ENCODE data around the gene FLT4. TPM values are rescaled to one million over a fixed set of nuclear protein-coding genes. Genes with fewer than 3 reads are reported as not detected.

Gene FLT4
- total RNA-seq, 1 experiment from 2014 or later, result not detected

DNA sequence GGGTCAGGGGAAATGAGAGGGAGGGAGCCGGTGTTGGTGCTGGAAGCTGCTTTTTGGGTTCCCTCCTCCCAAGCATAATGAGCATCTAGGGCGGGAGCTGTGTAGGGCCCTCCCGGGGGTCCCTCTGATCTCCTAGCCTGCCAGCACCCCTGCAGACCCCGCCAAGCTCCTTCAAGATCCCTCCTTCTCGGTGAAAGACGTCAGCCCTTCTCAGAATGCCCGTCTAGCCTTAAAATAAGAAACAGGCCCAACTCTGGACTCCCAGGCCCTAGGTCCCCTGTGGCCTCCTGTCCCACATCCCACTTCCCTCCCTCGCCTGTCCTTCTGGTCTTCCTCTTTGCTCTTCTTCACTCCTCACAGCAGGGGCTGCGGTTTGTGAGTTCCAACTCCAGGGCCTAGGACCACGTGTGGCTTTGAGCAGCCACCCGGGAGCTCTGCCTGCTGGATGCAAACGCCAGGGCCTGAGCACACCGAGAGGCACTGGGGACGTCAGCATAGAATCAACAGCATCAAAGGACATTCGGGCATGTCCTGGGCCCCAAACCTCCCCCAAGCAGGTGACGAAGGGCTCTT lies 49.3 kb downstream of the FLT4 start:
- no peak overlapping the region for H3K27ac ChIP-seq (ENCODE audit: low read length)
- H3K27me3 ChIP-seq (ENCODE audit: low read length), result no peaks in the 10 kb centered on the region
- DNase-seq, result no peak
- no peak overlapping the region for H3K4me3 ChIP-seq (ENCODE audit: low read length)
- H4K20me1 ChIP-seq (ENCODE audit: low read length), result no peaks in the 10 kb centered on the region
- TF ChIP-seq EZH2phosphoT487 (IDR thresholded peaks at IDR 0.05; ENCODE audit: borderline replicate concordance, low read length) (no peak), EZH2 (IDR thresholded peaks at IDR 0.05; ENCODE audit: low read length, unreplicated experiment) (no peak)
- TF ChIP-seq, protein P1, sequence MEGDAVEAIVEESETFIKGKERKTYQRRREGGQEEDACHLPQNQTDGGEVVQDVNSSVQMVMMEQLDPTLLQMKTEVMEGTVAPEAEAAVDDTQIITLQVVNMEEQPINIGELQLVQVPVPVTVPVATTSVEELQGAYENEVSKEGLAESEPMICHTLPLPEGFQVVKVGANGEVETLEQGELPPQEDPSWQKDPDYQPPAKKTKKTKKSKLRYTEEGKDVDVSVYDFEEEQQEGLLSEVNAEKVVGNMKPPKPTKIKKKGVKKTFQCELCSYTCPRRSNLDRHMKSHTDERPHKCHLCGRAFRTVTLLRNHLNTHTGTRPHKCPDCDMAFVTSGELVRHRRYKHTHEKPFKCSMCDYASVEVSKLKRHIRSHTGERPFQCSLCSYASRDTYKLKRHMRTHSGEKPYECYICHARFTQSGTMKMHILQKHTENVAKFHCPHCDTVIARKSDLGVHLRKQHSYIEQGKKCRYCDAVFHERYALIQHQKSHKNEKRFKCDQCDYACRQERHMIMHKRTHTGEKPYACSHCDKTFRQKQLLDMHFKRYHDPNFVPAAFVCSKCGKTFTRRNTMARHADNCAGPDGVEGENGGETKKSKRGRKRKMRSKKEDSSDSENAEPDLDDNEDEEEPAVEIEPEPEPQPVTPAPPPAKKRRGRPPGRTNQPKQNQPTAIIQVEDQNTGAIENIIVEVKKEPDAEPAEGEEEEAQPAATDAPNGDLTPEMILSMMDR (conservative IDR thresholded peaks at IDR 0.05; ENCODE audit: low read depth, low read length), result no peak
- no peak overlapping the region for H3K4me2 ChIP-seq (ENCODE audit: low read length)
- ChIA-PET POLR2A (ENCODE audit: unreplicated experiment) (no interaction called here), CTCF (no interaction called here)
- H2AFZ ChIP-seq (ENCODE audit: low read length), result no peak overlapping the region
- no peaks in the 10 kb centered on the region for H3K4me1 ChIP-seq (ENCODE audit: insufficient read depth, low read length)
- BruUV-seq (replicated peaks), result no TSS peak
- no peaks in the 10 kb centered on the region for H3K9me2 ChIP-seq (replicated peaks; ENCODE audit: low read length)
- no peak overlapping the region for H3K9ac ChIP-seq (ENCODE audit: low read length)
- no peaks in the 10 kb centered on the region for H3F3A ChIP-seq (ENCODE audit: low read length, unreplicated experiment)
- H3K79me2 ChIP-seq (ENCODE audit: low read length), result no peaks in the 10 kb centered on the region
- H3K9me3 ChIP-seq (ENCODE audit: low read length), result no peaks in the 10 kb centered on the region
- H3K36me3 ChIP-seq (ENCODE audit: low read depth, low read length), result no peaks in the 10 kb centered on the region
- intact Hi-C loops (cut with micrococcal nuclease), result loop anchor here (10.0 kb wide), 1 partner anchor 105 kb away; the partner anchor contains the start of gene CNOT6
- ATAC-seq, result no peak

DNA sequence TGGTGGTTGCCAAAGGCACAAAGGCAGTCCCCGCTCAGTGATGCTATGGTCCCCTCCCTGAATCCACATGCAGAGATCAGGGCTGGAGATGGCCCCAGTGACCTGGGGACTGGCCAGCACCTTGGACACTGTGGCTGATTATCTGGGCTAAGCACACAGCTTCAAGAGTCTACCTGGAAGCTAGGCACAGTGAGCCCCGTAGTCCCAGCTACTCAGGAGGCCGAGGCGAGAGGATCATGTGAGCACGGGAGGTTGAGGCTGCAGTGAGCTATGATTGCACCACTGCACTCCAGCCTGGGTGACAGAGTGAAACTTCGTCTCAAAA lies 49.8 kb downstream of the FLT4 start:
- Histone ChIP-seq H3F3A (ENCODE audit: low read length, unreplicated experiment) (no peaks in the 10 kb centered on the region), H3K36me3 (ENCODE audit: low read depth, low read length) (no peaks in the 10 kb centered on the region), H3K9me3 (ENCODE audit: low read length) (no peaks in the 10 kb centered on the region), H3K4me1 (ENCODE audit: insufficient read depth, low read length) (no peaks in the 10 kb centered on the region), H3K9me2 (replicated peaks; ENCODE audit: low read length) (no peaks in the 10 kb centered on the region), H3K9ac (ENCODE audit: low read length) (no peak overlapping the region), H3K27me3 (ENCODE audit: low read length) (no peaks in the 10 kb centered on the region), H2AFZ (ENCODE audit: low read length) (no peak overlapping the region), H3K4me3 (ENCODE audit: low read length) (no peak overlapping the region), H3K27ac (ENCODE audit: low read length) (no peak overlapping the region), H4K20me1 (ENCODE audit: low read length) (no peaks in the 10 kb centered on the region), H3K4me2 (ENCODE audit: low read length) (no peak overlapping the region), H3K79me2 (ENCODE audit: low read length) (no peaks in the 10 kb centered on the region)
- no peak for DNase-seq
- ChIA-PET CTCF (no interaction called here), POLR2A (ENCODE audit: unreplicated experiment) (no interaction called here)
- intact Hi-C loops (cut with micrococcal nuclease), result no loop called here
- no peak for ATAC-seq
- TF ChIP-seq EZH2 (IDR thresholded peaks at IDR 0.05; ENCODE audit: low read length, unreplicated experiment) (no peak), EZH2phosphoT487 (IDR thresholded peaks at IDR 0.05; ENCODE audit: borderline replicate concordance, low read length) (no peak)
- TF ChIP-seq, protein P1 (conservative IDR thresholded peaks at IDR 0.05; ENCODE audit: low read depth, low read length), result no peak
- no TSS peak for BruUV-seq (replicated peaks)

DNA sequence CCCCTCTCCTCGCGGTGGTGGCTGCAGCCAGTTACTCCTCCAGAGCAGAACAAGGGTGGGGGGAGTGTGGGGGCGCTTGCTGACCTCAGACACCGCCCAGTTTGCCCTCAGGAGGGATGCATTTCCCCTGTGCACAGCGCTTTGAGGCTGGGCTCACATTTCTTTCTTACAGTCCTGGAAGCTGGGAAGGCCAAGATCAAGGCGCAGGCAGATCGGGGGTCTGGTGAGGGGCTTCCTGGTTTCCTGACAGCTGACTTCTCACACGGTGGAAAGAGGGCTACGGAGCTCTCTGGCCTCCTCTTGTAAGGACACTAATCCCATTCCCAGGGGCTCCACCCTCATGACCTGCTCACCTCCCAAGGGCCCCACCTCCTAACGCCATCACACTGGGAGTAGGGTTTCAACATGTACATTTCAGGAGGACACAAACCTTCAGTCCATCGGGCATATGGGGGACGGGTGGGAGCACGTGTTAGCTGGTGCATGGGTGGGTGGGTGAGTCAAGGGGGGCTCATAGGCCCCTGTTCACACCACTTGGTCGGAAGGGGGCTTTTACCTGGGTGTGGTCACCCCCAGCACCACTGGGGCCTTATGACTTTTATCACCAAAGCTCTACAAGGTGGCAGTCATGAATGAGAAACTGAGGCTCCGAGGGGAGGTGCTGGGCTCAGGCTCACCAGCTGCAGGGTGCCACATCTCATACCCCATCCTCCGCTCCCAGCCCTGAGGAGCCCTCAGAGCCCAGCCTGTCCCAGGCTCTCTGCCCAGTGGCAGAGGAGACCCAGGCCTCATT lies 50.4 kb downstream of the FLT4 start:
- Histone ChIP-seq H3K79me2 (ENCODE audit: low read length) (no peaks in the 10 kb centered on the region), H4K20me1 (ENCODE audit: low read length) (no peaks in the 10 kb centered on the region), H3F3A (ENCODE audit: low read length, unreplicated experiment) (no peaks in the 10 kb centered on the region), H2AFZ (ENCODE audit: low read length) (no peak overlapping the region), H3K9ac (ENCODE audit: low read length) (no peak overlapping the region), H3K27me3 (ENCODE audit: low read length) (no peaks in the 10 kb centered on the region), H3K9me3 (ENCODE audit: low read length) (no peaks in the 10 kb centered on the region), H3K4me3 (ENCODE audit: low read length) (no peak overlapping the region), H3K4me2 (ENCODE audit: low read length) (no peak overlapping the region), H3K36me3 (ENCODE audit: low read depth, low read length) (no peaks in the 10 kb centered on the region), H3K4me1 (ENCODE audit: insufficient read depth, low read length) (no peaks in the 10 kb centered on the region), H3K9me2 (replicated peaks; ENCODE audit: low read length) (no peaks in the 10 kb centered on the region), H3K27ac (ENCODE audit: low read length) (no peak overlapping the region)
- intact Hi-C loops (cut with micrococcal nuclease), result no loop called here
- no peak for ATAC-seq
- no peak for DNase-seq
- TF ChIP-seq, protein P1 (conservative IDR thresholded peaks at IDR 0.05; ENCODE audit: low read depth, low read length), result no peak
- TF ChIP-seq EZH2 (IDR thresholded peaks at IDR 0.05; ENCODE audit: low read length, unreplicated experiment) (no peak), EZH2phosphoT487 (IDR thresholded peaks at IDR 0.05; ENCODE audit: borderline replicate concordance, low read length) (no peak)
- ChIA-PET CTCF (no interaction called here), POLR2A (ENCODE audit: unreplicated experiment) (no interaction called here)
- BruUV-seq (replicated peaks), result no TSS peak

Data from PC-3 (cell line).